Measurements from ENCODE around the gene DLX2.

Gene DLX2

GRCh38 chr2:172094294-172095145 is 8.2 kb downstream of the DLX2 start:
- DNase-seq (ENCODE audit: low read depth) = no peak

DNA sequence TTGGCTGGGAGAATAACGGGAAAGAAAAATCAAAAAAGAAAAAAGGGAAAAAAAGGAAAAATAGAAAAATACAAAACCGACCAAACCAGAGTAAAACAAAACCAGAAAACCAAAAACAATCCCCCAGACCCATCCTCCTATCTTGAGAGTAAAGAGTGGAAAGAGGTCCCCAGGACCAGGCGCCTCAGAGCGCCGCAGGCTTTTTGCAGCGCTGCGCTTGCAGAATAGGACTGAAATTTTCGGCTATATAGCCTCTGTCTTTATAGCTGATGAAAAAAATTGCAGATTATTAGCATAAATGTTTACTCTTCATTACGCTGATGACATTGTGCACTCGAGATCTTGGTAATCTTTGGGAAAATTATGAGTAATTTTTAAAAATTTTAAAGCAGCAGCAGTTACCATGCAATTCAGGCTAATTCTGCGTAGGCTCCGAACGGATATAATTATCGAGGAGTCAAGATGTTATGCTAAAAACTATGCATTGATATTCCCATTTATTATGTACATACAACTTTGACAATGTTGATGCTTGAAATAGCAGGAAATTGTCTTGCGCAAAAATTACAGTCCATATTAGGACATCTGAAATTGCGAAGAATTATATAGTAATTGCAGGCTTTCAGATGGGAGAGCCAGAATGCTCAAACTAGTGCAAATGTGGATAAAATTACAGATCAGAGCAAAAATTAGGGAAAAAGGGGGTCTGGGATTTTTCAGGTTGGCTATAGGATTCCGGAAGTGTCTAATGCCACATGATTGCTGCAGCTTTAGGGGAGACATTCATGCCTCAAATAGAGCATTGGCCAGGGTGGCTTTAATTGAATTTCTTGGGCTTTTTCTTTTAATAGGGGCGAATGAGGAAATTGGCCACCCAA is 9.0 kb downstream of the DLX2 start:
- no peak for DNase-seq (ENCODE audit: low read depth)

- no peak for DNase-seq (ENCODE audit: low read depth)
Observed at GRCh38 chr2:172092716-172093415, 9.8 kb downstream of the DLX2 start.

GRCh38 chr2:172091761-172092566 is 10.7 kb downstream of the DLX2 start:
- no peak for DNase-seq (ENCODE audit: low read depth)

GRCh38 chr2:172091000-172091641 is 11.6 kb downstream of the DLX2 start:
- no peak for DNase-seq (ENCODE audit: low read depth)

GRCh38 chr2:172090044-172090961 is 12.4 kb downstream of the DLX2 start:
- DNase-seq (ENCODE audit: low read depth) = no peak

- DNase-seq (ENCODE audit: low read depth) = no peak
Observed at GRCh38 chr2:172089633-172090032, 13.1 kb downstream of the DLX2 start.

GRCh38 chr2:172089005-172089504 is 13.6 kb downstream of the DLX2 start:
- no peak for DNase-seq (ENCODE audit: low read depth)

DNA sequence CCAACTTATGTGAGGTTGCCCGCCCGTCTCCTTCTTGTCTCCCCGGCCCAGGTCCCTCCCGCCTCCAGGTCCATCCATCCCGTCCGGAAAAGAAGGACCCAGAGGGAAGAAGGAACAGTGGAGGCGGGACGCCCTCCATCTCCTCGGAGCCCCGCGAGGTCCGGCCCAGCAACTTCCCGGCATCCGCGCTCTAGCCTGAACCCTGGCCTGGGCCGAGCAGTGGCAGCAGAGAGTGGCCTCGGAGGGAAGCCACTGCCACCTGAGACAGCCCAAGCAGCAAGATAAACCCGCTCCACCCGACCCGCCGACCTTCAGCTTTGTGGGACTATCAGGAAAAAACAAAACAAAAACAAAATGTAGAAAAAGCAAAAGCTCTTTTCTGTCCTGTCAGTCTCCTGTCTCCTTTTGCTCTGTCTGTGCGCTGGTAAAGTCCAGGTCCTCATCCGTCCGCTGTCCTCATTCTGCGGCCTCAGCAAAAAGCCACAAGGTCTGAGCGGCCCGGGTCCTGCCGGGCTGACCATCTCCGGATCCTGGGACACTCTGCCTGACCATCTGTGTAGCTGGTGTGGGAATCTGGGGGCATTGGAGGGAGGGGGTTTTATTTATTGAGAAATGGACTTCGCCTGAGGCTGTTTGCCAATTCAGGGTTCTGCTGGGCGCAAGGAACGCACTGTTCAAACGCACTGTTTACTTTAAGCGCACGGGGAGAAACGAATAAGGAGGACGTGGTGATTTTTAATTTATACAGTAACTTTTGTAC is 14.3 kb downstream of the DLX2 start:
- DNase-seq (ENCODE audit: low read depth) = no peak

GRCh38 chr2:172087780-172088244 is 14.9 kb downstream of the DLX2 start:
- DNase-seq (ENCODE audit: low read depth) = no peak

GRCh38 chr2:172087207-172087779 is 15.4 kb downstream of the DLX2 start:
- DNase-seq (ENCODE audit: low read depth) = no peak

GRCh38 chr2:172086241-172087206 is 16.2 kb downstream of the DLX2 start:
- DNase-seq (ENCODE audit: low read depth) = no peak

DNA sequence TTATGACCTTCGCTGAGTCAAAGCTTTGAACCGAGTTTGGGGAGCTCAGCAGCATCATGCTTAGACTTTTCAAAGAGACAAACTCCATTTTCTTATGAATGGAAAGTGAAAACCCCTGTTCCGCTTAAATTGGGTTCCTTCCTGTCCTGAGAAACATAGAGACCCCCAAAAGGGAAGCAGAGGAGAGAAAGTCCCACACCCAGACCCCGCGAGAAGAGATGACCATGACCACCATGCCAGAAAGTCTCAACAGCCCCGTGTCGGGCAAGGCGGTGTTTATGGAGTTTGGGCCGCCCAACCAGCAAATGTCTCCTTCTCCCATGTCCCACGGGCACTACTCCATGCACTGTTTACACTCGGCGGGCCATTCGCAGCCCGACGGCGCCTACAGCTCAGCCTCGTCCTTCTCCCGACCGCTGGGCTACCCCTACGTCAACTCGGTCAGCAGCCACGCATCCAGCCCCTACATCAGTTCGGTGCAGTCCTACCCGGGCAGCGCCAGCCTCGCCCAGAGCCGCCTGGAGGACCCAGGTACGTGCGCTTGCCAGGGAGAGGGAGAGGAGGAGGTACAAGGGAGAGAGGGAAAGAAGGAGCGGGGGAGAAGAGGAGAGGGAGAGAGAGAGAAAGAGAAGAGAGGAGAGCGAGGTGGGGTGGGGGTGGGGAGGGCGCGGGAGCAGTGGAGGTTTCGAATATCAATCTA is 17.1 kb downstream of the DLX2 start, which contains the start of gene DLX1:
DLX1 (plus strand) TSS at position 48 of the 700 bp plus-strand sequence; CDS start at position 219, 171 bp downstream.
- DNase-seq (ENCODE audit: low read depth) = no peak

DNA sequence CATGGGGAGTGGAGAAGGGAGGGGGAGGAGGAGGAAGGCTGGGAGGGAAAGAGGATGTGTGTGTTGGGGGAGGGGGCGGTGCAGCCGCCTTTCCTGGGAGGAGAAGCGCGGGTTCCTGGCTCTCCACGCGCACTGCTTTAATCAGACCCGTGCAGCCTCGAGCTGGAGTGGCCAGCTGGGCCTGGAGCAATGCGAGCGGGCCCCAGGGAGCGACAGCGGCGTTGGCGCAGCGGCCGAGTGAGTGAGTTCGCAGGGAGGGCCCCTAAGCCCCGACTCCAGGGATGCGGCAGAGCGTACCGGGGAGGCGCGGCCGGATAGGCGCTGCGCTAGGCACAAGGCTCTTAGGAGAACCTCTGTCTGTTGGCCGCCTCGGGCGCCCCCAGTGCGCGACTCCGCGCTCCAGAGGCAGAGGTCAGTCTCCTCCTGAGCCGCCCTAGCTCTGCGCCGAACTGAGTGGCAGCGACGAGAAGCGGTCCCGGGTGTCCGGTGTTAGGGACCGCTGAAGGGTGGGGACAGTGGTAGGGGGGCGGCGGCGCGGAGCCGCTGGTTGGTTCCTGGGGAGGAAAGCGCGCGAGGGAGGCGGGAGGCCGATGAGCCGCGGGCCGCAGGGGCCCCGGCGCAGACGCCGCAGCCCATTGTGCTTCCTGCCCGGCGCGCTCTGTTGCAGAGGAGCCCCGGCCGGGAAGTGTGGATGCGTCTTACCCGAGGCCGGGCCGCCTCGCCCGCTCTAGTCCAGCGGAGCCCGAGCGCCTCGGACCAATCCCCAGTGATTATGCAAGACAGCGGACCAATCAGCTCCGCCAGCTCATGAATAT is 17.8 kb downstream of the DLX2 start:
- no peak for DNase-seq (ENCODE audit: low read depth)

GRCh38 chr2:172084395-172084644 is 18.4 kb downstream of the DLX2 start:
- no peak for DNase-seq (ENCODE audit: low read depth)

Data from stimulated activated CD8-positive, alpha-beta memory T cell treated with anti-CD3 and anti-CD28 coated beads, Interleukin-4, amount 100 ng/mL, for 24 hours (primary cell).